Stimulated activated CD4-positive, alpha-beta T cell treated with anti-CD3 and anti-CD28 coated beads, Interleukin-1b, Interleukin-23, amount 100 ng/mL, for 1 hour (primary cell): ENCODE data around the gene HEATR5A.
"Not testable (repeated sequence)": the region's sequence is repeated elsewhere in the genome, so short reads cannot be mapped to it uniquely, and the experiment has no call there.

Source experiments
- DNase-seq, 2 donors: peaks; one replicate each; pipeline ENCODE4 v3.0.0-alpha.2; 2020; ENCODE audit warnings: low read depth in 2 of 2

HEATR5A gene

GRCh38 chr14:31283578-31284252, 136.6 kb downstream of the HEATR5A start:
- DNase-seq = no peak

DNA sequence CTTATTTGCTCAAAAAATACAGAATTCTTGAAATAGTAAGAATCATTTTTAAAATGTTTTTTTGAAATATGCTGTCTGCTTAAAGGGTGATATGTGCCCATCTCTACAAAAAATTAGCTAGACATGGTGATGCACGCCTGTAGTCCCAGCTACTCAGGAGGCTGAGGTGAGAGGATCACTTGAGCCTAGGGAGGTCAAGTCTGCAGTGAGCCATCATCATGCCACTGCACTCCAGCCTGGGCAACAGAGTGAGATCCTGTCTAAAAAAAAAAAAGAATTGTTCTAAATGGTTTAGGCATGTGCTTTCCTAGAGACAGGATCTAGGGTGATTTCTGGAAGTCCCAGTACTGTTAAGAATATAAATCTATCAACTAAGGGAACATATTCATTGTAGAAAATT, 137.2 kb downstream of the HEATR5A start:
- no peak for DNase-seq

- DNase-seq = no peak
Measured at GRCh38 chr14:31280871-31281220, 139.5 kb downstream of the HEATR5A start.

DNA sequence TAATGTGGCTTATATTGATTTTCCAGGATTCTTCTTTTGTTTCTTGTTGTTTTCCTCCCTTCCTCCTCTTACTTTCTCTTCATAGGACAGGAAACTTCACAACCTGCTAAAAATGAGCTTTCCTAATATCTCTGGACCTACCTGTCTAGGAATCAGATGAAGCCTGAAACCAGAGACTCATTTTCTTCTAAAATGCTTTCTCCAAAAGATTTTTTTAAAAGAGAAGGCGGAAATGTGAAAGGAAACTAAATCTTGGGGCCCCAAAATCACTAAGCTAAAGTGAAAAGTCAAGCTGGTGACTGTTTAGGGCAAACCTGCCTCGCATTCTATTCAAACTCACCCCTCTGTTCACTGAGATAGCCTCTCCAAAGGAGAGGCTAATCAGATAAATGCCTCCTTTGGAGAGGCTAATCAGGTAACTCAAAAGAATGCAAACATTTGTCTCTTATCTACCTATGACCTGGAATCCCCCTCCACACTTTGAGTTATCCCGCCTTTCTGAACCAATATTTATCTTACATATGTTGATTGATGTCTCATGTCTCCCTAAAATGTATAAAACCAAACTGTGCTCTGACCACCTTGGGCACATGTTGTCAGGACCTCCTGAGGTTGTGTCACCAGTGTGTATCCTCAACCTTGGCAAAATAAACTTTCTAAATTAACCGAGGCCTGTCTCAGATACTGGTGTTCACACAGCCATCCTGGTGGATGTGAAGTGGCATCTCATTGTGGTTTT, 140.0 kb downstream of the HEATR5A start:
- no peak for DNase-seq

GRCh38 chr14:31278883-31279282, 141.5 kb downstream of the HEATR5A start:
- no peak for DNase-seq

DNA sequence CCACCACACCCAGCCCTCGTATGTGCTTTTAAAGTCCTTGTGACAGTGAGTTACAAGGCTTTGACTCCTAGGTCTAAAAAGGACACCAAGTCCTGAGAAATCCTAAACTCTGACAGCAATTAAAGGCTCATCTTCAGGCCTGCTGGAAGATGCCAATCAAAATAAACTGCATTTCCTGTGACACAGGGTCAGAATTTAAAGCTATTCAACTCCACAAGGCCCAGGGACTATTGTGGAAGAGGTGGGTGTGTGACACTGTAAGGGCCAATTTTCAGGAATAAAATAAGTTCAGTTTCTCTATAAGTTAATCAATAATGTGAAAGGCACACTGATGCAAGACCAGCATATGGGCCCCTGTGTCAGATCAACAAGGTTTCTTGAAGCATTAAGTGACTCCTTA, 143.3 kb downstream of the HEATR5A start:
- no peak for DNase-seq

DNA sequence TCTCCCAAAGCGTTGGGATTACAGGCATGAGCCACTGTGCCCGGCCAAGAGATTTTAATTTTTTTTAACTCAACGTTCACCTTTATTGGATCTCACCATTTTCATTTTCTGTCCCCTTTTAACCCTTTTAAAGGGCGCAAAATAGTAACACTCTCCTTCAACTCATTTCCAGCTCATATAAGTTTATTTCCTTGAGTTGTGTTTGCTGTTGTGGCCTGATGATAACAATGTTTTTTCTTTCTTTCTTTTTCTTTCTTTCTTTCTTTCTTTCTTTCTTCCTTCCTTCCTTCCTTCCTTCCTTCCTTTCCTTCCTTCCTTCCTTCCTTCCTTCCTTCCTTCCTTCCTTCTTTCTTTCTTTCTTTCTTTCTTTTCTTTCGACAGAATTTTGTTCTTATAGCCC, 143.9 kb downstream of the HEATR5A start:
- DNase-seq = not testable (repeated sequence)

- no peak for DNase-seq
Measured at GRCh38 chr14:31275731-31276130, 144.6 kb downstream of the HEATR5A start.

DNA sequence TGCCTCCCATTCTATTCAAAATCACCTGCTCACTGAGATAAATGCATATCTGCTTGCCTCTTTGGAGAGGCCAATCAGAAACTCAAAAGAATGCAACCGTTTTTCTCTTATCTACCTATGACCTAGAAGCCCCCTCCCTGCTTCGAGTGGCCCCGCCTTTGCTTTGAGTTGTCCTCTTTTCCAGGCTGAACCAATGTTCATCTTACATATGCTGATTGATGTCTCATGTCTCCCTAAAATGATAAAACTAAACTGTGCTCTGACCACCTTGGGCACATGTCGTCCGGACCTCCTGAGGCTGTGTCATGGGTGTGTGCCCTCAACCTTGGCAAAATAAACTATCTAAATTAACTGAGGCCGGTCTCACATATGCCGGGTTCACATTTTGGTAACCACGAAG, 148.7 kb downstream of the HEATR5A start:
- no peak for DNase-seq

- no peak for DNase-seq
Measured at GRCh38 chr14:31270196-31270772, 150.1 kb downstream of the HEATR5A start.

GRCh38 chr14:31269634-31270195, 150.6 kb downstream of the HEATR5A start:
- no peak for DNase-seq

DNA sequence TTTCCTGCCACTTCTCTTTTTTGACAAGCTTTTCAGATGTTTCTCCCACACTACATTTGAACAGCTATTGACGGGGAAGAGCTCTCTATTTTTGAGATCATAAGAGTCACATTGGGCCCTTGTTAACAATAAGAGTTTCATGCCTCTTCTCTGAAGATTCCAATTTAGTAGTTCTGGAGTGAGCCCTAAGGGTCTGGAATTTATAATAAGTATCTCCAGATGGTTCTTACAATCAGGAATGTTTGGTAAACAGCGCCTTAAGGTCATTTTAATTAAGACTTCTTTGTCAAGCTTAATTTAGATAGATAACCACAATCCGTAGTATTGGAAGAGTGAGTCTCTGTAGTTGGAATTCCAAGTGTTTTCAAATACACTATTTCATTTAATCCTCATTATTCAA, 152.1 kb downstream of the HEATR5A start:
- no peak for DNase-seq

DNA sequence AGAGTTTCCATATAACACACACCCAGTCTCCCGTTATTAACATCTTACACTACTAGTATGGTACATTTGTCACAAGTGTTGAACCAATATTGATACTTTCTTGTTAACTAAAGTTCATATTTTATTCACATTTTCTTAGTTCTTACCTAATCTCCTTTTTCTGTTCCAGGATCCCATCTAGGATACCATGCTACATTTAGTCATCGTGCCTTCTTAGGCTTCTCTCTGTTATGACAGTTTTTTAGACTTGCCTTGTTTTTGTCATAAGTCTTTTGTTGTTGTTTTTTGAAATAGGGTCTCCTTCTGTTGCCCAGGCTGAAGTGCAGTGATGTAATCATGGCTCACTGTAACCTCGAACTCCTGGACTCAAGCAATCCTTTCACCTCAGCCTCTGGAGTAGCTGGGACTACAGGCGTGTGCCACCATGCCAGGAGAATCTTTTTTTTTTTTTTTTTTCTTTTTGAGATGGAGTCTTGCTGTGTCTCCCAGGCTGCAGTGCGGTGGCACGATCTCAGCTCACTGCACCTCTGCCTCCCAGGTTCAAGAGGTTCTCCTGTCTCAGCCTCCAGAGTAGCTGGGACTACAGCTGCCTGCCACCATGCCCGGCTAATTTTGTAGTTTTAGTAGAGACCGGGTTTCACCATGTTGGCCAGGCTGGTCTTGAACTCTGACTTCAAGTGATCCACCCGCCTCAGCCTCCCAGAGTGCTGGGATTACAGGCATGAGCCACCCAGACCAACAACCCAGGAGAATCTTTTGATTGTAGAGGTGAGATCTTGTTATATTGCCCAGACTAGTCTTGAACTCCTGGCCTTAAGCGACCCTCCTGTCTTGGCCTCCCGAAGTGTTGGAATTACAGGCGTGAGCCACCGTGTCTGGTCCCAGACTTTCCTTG, 153.7 kb downstream of the HEATR5A start:
- no peak for DNase-seq

- DNase-seq = no peak
Measured at GRCh38 chr14:31265701-31266398, 154.5 kb downstream of the HEATR5A start.

- DNase-seq = no peak
Measured at GRCh38 chr14:31263485-31264133, 156.7 kb downstream of the HEATR5A start.

DNA sequence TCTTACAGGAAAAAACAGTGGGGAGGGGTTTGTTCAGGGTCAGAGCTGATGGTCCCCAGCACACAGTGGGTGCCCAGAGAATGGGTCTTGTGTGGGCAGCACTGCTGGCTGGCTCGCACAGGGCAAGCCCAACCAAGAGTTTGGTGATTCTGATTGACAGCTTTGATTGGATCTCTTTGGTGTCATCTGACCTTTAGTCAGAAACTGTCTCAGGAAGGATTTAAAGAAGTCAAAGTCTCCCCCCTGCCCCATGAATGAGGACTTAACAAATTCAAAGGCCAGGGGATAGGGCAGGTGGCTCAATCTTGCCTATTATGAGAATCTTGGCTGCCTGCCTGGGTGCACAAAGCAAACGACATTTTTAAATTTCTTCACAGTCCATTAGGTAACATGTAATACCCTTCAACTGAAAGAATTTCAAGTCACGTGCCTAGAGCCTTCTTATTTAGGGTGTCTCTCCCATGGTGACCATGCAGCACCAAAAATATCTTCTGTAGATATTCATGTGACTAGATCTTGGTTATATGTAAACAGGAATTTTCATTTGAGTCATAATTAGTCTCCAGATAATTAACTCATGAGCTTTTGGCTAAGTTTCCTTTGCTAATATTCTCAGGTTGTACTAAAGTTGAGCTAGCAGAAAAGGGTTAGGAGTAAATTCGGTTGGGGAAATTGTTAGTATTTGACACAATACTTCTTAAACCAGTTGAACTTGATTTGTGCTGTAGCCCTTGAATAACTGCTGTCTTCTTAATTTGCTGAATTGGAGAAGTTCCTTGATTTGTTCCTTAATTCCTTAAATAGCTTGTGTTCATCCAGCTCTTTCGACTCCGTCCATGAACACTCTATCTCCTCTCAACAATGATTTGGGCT, 158.3 kb downstream of the HEATR5A start:
- DNase-seq = no peak

- no peak for DNase-seq
Measured at GRCh38 chr14:31261523-31261858, 158.9 kb downstream of the HEATR5A start.

DNA sequence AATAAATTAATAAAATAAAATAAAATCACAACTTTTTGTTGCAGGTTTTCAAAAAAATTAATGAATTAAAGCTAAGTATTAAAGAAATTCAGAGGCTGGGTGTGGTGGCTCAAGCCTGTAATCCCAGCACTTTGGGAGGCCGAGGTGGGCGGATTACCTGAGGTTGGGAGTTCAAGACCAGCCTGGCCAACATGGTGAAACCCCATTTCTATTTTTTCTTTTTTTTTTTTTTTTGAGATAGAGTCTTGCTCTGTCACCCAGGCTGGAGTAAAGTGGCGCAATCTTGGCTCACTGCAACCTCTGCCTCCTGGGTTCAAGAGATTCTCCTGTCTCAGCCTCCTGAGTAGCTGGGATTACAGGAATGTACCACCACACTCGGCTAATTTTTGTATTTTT, 161.3 kb downstream of the HEATR5A start:
- not testable (repeated sequence) for DNase-seq

DNA sequence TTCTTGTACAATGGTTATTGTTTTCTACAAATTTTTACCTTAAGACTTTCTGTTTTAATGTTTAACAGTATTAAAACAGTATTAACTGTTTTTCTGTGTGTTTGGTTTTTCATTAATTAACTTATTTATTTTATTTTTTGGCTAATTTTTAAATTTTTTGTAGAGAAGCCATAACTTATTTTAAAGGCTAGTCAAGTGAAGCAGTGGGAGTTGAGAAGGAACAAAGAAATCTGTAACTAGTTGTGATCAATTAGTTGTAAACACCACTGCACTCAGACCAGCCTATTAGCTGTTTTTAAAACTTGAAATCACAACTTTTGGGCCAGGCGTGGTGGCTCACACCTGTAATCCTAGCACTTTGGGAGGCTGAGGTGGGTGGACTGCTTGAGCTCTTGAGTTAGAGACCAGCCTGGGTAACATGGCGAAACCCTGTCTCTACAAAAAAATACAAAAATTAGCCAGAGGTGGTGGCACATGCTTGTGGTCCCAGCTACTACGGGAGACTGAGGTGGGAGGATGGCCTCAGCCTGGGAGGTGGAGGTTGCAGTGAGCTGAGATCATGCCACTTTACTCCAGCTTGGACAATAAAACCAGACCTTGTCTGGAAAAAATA, 161.8 kb downstream of the HEATR5A start:
- no peak for DNase-seq
